ENCODE measurements around the gene TCF25.
A peak's percentile ranks its signal among the peaks of the same experiment; 100 is the strongest.
"Not testable (repeated sequence)": the region's sequence is repeated elsewhere in the genome, so short reads cannot be mapped to it uniquely, and the experiment has no call there.

The TCF25 gene

GRCh38 chr16:89931305-89931896 is 58.0 kb downstream of the TCF25 start:
- Histone ChIP-seq H3K9ac (ENCODE audit: low read depth, low read length, poor library complexity) (peak overlapping the region; percentile 44), H3K4me2 (ENCODE audit: insufficient read depth, low read length, poor library complexity, severe bottlenecking) (no peak overlapping the region), H3K9me3 (replicated peaks in 1 of 2; ENCODE audit: control insufficient read depth in 2 of 2, insufficient read depth in 1 of 2, low read depth in 1 of 2, low read length in 2 of 2) (peaks cover 0 to 4% of the 10 kb centered on the region in 2 donors), H3K27me3 (ENCODE audit: control insufficient read depth in 3 of 3, insufficient read depth in 3 of 3, low read depth in 1 of 3, low read length in 3 of 3) (no peaks in the 10 kb centered on the region), H3K18ac (ENCODE audit: low read length) (no peak overlapping the region), H3K4me3 (ENCODE audit: low read length in 2 of 2) (no peak overlapping the region), H2AK5ac (ENCODE audit: low read depth, low read length) (no peak overlapping the region), H3K27ac (replicated peaks; ENCODE audit: low read length) (no peak overlapping the region), H3K4ac (ENCODE audit: low read length) (no peak overlapping the region), H2BK15ac (ENCODE audit: low read length) (no peak overlapping the region), H4K8ac (ENCODE audit: low read depth, low read length) (no peak overlapping the region), H3K23ac (ENCODE audit: low read depth, low read length, poor library complexity) (no peak overlapping the region), H2BK5ac (ENCODE audit: low read length) (no peak overlapping the region), H2BK120ac (ENCODE audit: low read depth, low read length) (no peak overlapping the region), H2BK12ac (ENCODE audit: low read length) (no peak overlapping the region), H2AFZ (ENCODE audit: low read length) (no peak overlapping the region), H3K79me1 (ENCODE audit: low read depth, low read length) (peaks cover 12% of the 10 kb centered on the region), H3K4me1 (ENCODE audit: control insufficient read depth in 2 of 2, insufficient read depth in 1 of 2, low read depth in 1 of 2, low read length in 2 of 2) (no peaks in the 10 kb centered on the region), H4K91ac (ENCODE audit: low read depth, low read length, poor library complexity) (no peak overlapping the region), H3K36me3 (replicated peaks in 1 of 2; ENCODE audit: control insufficient read depth in 2 of 2, insufficient read depth in 2 of 2, low read length in 2 of 2) (peaks cover 50 to 96% of the 10 kb centered on the region in 2 donors), H3K14ac (ENCODE audit: low read length) (no peak overlapping the region)
- no peak for DNase-seq (ENCODE audit: low spot score)
- no CpG with 5 or more reads among the region's 16 CpGs for WGBS, 2 donors (ENCODE audit: extremely low coverage in 2 of 2, insufficient read length in 2 of 2, insufficient replicate concordance in 1 of 2)

GRCh38 chr16:89931964-89932363 is 58.6 kb downstream of the TCF25 start:
- Histone ChIP-seq H3K27ac (replicated peaks; ENCODE audit: low read length) (no peak overlapping the region), H3K4me3 (ENCODE audit: low read length in 2 of 2) (no peak overlapping the region), H3K79me1 (ENCODE audit: low read depth, low read length) (peaks cover 10% of the 10 kb centered on the region), H2BK15ac (ENCODE audit: low read length) (no peak overlapping the region), H3K4me2 (ENCODE audit: insufficient read depth, low read length, poor library complexity, severe bottlenecking) (no peak overlapping the region), H3K18ac (ENCODE audit: low read length) (no peak overlapping the region), H4K91ac (ENCODE audit: low read depth, low read length, poor library complexity) (no peak overlapping the region), H3K4ac (ENCODE audit: low read length) (no peak overlapping the region), H3K23ac (ENCODE audit: low read depth, low read length, poor library complexity) (no peak overlapping the region), H2AK5ac (ENCODE audit: low read depth, low read length) (no peak overlapping the region), H3K36me3 (replicated peaks in 1 of 2; ENCODE audit: control insufficient read depth in 2 of 2, insufficient read depth in 2 of 2, low read length in 2 of 2) (peaks cover 50 to 96% of the 10 kb centered on the region in 2 donors), H3K4me1 (ENCODE audit: control insufficient read depth in 2 of 2, insufficient read depth in 1 of 2, low read depth in 1 of 2, low read length in 2 of 2) (no peaks in the 10 kb centered on the region), H2BK12ac (ENCODE audit: low read length) (no peak overlapping the region), H2AFZ (ENCODE audit: low read length) (no peak overlapping the region), H3K27me3 (ENCODE audit: control insufficient read depth in 3 of 3, insufficient read depth in 3 of 3, low read depth in 1 of 3, low read length in 3 of 3) (no peaks in the 10 kb centered on the region), H3K14ac (ENCODE audit: low read length) (no peak overlapping the region), H2BK120ac (ENCODE audit: low read depth, low read length) (no peak overlapping the region), H4K8ac (ENCODE audit: low read depth, low read length) (no peak overlapping the region), H3K9ac (ENCODE audit: low read depth, low read length, poor library complexity) (no peak overlapping the region), H3K9me3 (replicated peaks in 1 of 2; ENCODE audit: control insufficient read depth in 2 of 2, insufficient read depth in 1 of 2, low read depth in 1 of 2, low read length in 2 of 2) (peaks cover 0 to 4% of the 10 kb centered on the region in 2 donors), H2BK5ac (ENCODE audit: low read length) (no peak overlapping the region)
- DNase-seq (ENCODE audit: low spot score), result no peak
- no CpG with 5 or more reads among the region's 6 CpGs for WGBS, 2 donors (ENCODE audit: extremely low coverage in 2 of 2, insufficient read length in 2 of 2, insufficient replicate concordance in 1 of 2)

GRCh38 chr16:89934019-89934418 is 60.6 kb downstream of the TCF25 start:
- H3K27me3 ChIP-seq (ENCODE audit: control insufficient read depth in 3 of 3, insufficient read depth in 3 of 3, low read depth in 1 of 3, low read length in 3 of 3); H3K4me1 ChIP-seq (ENCODE audit: control insufficient read depth in 2 of 2, insufficient read depth in 1 of 2, low read depth in 1 of 2, low read length in 2 of 2); H3K23ac ChIP-seq (ENCODE audit: low read depth, low read length, poor library complexity); H2BK15ac ChIP-seq (ENCODE audit: low read length); H3K27ac ChIP-seq (replicated peaks; ENCODE audit: low read length); H2AK5ac ChIP-seq (ENCODE audit: low read depth, low read length); DNase-seq (ENCODE audit: low spot score); H4K8ac ChIP-seq (ENCODE audit: low read depth, low read length); H3K79me1 ChIP-seq (ENCODE audit: low read depth, low read length); H4K91ac ChIP-seq (ENCODE audit: low read depth, low read length, poor library complexity); H3K9ac ChIP-seq (ENCODE audit: low read depth, low read length, poor library complexity); H3K4me2 ChIP-seq (ENCODE audit: insufficient read depth, low read length, poor library complexity, severe bottlenecking); H2BK120ac ChIP-seq (ENCODE audit: low read depth, low read length); H3K4me3 ChIP-seq (ENCODE audit: low read length in 2 of 2); H2AFZ ChIP-seq (ENCODE audit: low read length); H2BK12ac ChIP-seq (ENCODE audit: low read length); H2BK5ac ChIP-seq (ENCODE audit: low read length); H3K4ac ChIP-seq (ENCODE audit: low read length); H3K9me3 ChIP-seq (replicated peaks in 1 of 2; ENCODE audit: control insufficient read depth in 2 of 2, insufficient read depth in 1 of 2, low read depth in 1 of 2, low read length in 2 of 2); H3K14ac ChIP-seq (ENCODE audit: low read length); H3K18ac ChIP-seq (ENCODE audit: low read length): not testable (repeated sequence)
- H3K36me3 ChIP-seq (replicated peaks in 1 of 2; ENCODE audit: control insufficient read depth in 2 of 2, insufficient read depth in 2 of 2, low read length in 2 of 2), result peaks cover 51 to 81% of the 10 kb centered on the region in 2 donors
- no CpG with 5 or more reads among the region's 29 CpGs for WGBS, 2 donors (ENCODE audit: extremely low coverage in 2 of 2, insufficient read length in 2 of 2, insufficient replicate concordance in 1 of 2)

- peak overlapping the region; percentile 50 for H3K9ac ChIP-seq (ENCODE audit: low read depth, low read length, poor library complexity)
- no peak for DNase-seq (ENCODE audit: low spot score)
- peaks cover 46 to 72% of the 10 kb centered on the region in 2 donors for H3K36me3 ChIP-seq (replicated peaks in 1 of 2; ENCODE audit: control insufficient read depth in 2 of 2, insufficient read depth in 2 of 2, low read length in 2 of 2)
- peaks cover 0 to 2% of the 10 kb centered on the region in 2 donors for H3K9me3 ChIP-seq (replicated peaks in 1 of 2; ENCODE audit: control insufficient read depth in 2 of 2, insufficient read depth in 1 of 2, low read depth in 1 of 2, low read length in 2 of 2)
- no peak overlapping the region for H3K4ac ChIP-seq (ENCODE audit: low read length)
- no peak overlapping the region for H2BK120ac ChIP-seq (ENCODE audit: low read depth, low read length)
- no peak overlapping the region for H4K8ac ChIP-seq (ENCODE audit: low read depth, low read length)
- H3K4me3 ChIP-seq (ENCODE audit: low read length in 2 of 2), result no peak overlapping the region
- H3K14ac ChIP-seq (ENCODE audit: low read length), result no peak overlapping the region
- H3K27ac ChIP-seq (replicated peaks; ENCODE audit: low read length), result no peak overlapping the region
- H3K79me1 ChIP-seq (ENCODE audit: low read depth, low read length), result peaks cover 5% of the 10 kb centered on the region
- no peak overlapping the region for H2BK12ac ChIP-seq (ENCODE audit: low read length)
- no peak overlapping the region for H2BK5ac ChIP-seq (ENCODE audit: low read length)
- no peak overlapping the region for H3K23ac ChIP-seq (ENCODE audit: low read depth, low read length, poor library complexity)
- H2AFZ ChIP-seq (ENCODE audit: low read length), result no peak overlapping the region
- no peak overlapping the region for H4K91ac ChIP-seq (ENCODE audit: low read depth, low read length, poor library complexity)
- peaks cover 0 to 2% of the 10 kb centered on the region in 2 donors for H3K4me1 ChIP-seq (ENCODE audit: control insufficient read depth in 2 of 2, insufficient read depth in 1 of 2, low read depth in 1 of 2, low read length in 2 of 2)
- WGBS, 2 donors (ENCODE audit: extremely low coverage in 2 of 2, insufficient read length in 2 of 2, insufficient replicate concordance in 1 of 2), result no CpG with 5 or more reads among the region's 61 CpGs
- no peaks in the 10 kb centered on the region for H3K27me3 ChIP-seq (ENCODE audit: control insufficient read depth in 3 of 3, insufficient read depth in 3 of 3, low read depth in 1 of 3, low read length in 3 of 3)
- H2AK5ac ChIP-seq (ENCODE audit: low read depth, low read length), result no peak overlapping the region
- H2BK15ac ChIP-seq (ENCODE audit: low read length), result no peak overlapping the region
- no peak overlapping the region for H3K18ac ChIP-seq (ENCODE audit: low read length)
- H3K4me2 ChIP-seq (ENCODE audit: insufficient read depth, low read length, poor library complexity, severe bottlenecking), result no peak overlapping the region
Observed at GRCh38 chr16:89934611-89935553, 61.5 kb downstream of the TCF25 start.

Data from neuronal stem cell (in vitro differentiated cells).